Epithelial cell of proximal tubule (primary cell): Measurements from ENCODE around the gene STAT6. TPM values are rescaled to one million over a fixed set of nuclear protein-coding genes. Genes with fewer than 3 reads are reported as not detected.
"Not testable (repeated sequence)": the region's sequence is repeated elsewhere in the genome, so short reads cannot be mapped to it uniquely, and the experiment has no call there.

Experiments
- DNase-seq: peaks from one replicate; pipeline ENCODE4 v3.0.0-alpha.2; 2011; ENCODE audit warnings: low read depth
- H3K4me3 ChIP-seq: 2 replicates; pipeline ENCODE4 v1.5.1; 2011; ENCODE audit warnings: low read depth, mild to moderate bottlenecking, low read length
- total RNA-seq: library from RNA; depleted of rRNA; stranded (reverse); fragments of >200 nt; gene quantifications from 2 replicates; pipeline ENCODE4 v1.2.3, GENCODE V29; 2015
- TF ChIP-seq, protein P1 (sequence below): conservative IDR thresholded peaks from 2 replicates; pipeline ENCODE4 v1.5.1; 2012; ENCODE audit warnings: low read depth, mild to moderate bottlenecking, low read length

STAT6 gene
- total RNA-seq, 1 donor from 2014 or later = 71.4 TPM

DNA sequence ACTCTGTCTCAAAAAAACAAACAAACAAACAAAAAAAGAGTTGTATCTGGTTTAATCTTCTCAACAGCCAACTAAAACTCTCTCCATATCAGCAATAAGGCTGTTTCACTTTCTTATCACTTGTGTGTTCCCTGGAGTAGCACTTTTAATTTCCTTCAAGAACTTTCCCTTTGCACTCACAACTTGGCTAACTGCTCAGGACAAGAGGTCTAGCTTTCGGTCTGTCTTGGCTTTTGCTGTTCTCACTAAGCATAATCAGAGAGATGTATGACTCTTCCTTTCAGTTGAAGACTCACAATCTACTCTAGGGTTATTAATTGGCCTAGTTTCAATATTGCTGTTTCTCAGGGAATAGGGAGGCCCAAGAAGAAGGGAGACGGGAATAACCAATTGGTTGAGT lies 44.9 kb downstream of the STAT6 start:
- no peak overlapping the region for H3K4me3 ChIP-seq
- TF ChIP-seq, protein P1, sequence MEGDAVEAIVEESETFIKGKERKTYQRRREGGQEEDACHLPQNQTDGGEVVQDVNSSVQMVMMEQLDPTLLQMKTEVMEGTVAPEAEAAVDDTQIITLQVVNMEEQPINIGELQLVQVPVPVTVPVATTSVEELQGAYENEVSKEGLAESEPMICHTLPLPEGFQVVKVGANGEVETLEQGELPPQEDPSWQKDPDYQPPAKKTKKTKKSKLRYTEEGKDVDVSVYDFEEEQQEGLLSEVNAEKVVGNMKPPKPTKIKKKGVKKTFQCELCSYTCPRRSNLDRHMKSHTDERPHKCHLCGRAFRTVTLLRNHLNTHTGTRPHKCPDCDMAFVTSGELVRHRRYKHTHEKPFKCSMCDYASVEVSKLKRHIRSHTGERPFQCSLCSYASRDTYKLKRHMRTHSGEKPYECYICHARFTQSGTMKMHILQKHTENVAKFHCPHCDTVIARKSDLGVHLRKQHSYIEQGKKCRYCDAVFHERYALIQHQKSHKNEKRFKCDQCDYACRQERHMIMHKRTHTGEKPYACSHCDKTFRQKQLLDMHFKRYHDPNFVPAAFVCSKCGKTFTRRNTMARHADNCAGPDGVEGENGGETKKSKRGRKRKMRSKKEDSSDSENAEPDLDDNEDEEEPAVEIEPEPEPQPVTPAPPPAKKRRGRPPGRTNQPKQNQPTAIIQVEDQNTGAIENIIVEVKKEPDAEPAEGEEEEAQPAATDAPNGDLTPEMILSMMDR = no peak
- no peak for DNase-seq

- no peak overlapping the region for H3K4me3 ChIP-seq
- TF ChIP-seq, protein P1 = no peak
- DNase-seq = no peak
Measured at GRCh38 chr12:57063991-57064685, 47.0 kb downstream of the STAT6 start.

- H3K4me3 ChIP-seq = no peak overlapping the region
- TF ChIP-seq, protein P1 = no peak
- no peak for DNase-seq
Measured at GRCh38 chr12:57058454-57058853, 52.7 kb downstream of the STAT6 start.

DNA sequence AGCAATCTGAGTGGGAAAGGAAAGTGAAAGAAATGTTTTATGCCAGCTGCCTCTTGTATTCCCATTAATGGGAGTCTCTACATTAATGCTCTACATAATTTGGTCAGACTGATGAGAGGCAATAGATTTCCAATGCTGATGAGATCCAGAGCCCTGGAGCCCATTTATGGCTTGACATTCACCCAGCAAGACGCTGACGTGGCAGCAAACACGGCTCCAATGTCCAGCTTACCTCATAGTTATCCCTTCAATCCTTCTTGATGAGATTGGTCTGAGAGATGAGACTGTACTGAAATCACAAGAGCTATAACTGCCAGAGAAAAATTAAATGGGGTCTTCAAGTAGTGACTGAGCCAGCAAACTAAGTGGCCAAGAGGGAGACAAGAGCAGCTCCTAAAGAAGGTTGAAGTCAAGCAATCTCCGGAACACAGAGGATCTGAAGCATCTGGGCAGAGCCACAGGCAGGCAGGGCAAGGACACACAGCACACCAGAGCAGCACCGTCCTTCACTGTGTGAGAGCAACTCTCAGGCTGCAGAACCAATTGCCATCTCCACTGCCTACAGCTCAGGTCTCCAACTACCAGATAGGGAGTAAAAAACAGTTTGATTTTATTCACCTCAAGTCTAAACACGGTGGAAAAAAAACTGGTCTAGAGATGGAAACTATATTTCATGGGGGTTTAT lies 54.0 kb downstream of the STAT6 start:
- H3K4me3 ChIP-seq = no peak overlapping the region
- DNase-seq = no peak
- TF ChIP-seq, protein P1 = no peak

GRCh38 chr12:57055824-57056223 lies 55.3 kb downstream of the STAT6 start:
- no peak overlapping the region for H3K4me3 ChIP-seq
- TF ChIP-seq, protein P1 = no peak
- no peak for DNase-seq

DNA sequence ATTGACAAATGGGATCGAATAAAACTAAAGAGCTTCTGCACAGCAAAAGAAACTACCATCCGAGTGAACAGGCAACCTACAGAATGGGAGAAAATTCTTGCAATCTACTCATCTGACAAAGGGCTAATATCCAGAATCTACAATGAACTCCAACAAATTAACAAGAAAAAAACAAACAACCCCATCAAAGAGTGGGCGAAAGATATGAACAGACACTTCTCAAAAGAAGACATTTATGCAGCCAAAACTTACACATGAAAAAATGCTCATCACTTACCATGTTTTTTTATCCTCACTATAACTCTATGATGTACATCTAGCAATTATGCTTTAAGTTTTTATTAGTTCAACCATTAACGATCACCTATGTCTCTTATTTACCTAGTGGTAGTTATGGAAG lies 57.3 kb downstream of the STAT6 start:
- not testable (repeated sequence) for DNase-seq, H3K4me3 ChIP-seq

GRCh38 chr12:57053146-57053545 lies 58.0 kb downstream of the STAT6 start:
- DNase-seq, H3K4me3 ChIP-seq: not testable (repeated sequence)

- H3K4me3 ChIP-seq = no peak overlapping the region
- TF ChIP-seq, protein P1 = no peak
- no peak for DNase-seq
Measured at GRCh38 chr12:57051011-57051410, 60.2 kb downstream of the STAT6 start.
